Transverse colon (tissue), 4 donors: ENCODE data around the gene PLA2G5. TPM values are rescaled to one million over a fixed set of nuclear protein-coding genes. Genes with fewer than 3 reads are reported as not detected.
"Not testable (repeated sequence)": the region's sequence is repeated elsewhere in the genome, so short reads cannot be mapped to it uniquely, and the experiment has no call there.

Source experiments
- DNase-seq: peaks from one replicate; pipeline ENCODE4 v3.0.0-alpha.2; 2019
- H3K27ac ChIP-seq, 4 donors: fragments of 200-600 bp; sonication (generic); 2 replicates each; pipeline ENCODE4 v1.5.1; 2016 to 2018; ENCODE audit warnings: inconsistent platforms in 4 of 4
- H3K27me3 ChIP-seq: fragments of 200-600 bp; sonication (generic); 2 replicates; pipeline ENCODE4 v1.5.1; 2017; ENCODE audit warnings: inconsistent platforms
- H3K36me3 ChIP-seq, 4 donors: fragments of 200-600 bp; sonication (generic); 2 replicates each; pipeline ENCODE4 v1.5.1; 2017 to 2019; ENCODE audit warnings: inconsistent platforms in 4 of 4
- H3K4me1 ChIP-seq, 4 donors: fragments of 200-600 bp; sonication (generic); 2 replicates each; pipeline ENCODE4 v1.5.1; 2017 to 2020; ENCODE audit warnings: inconsistent platforms in 4 of 4
- H3K4me3 ChIP-seq, 4 donors: fragments of 200-600 bp; sonication (generic); 1 replicate in 1 of 4; 2 replicates in 3 of 4; pipeline versions ENCODE4 v1.5.1 to v1.6.1; 2017 to 2019; ENCODE audit warnings: inconsistent platforms in 4 of 4
- H3K9me3 ChIP-seq, 2 donors: fragments of 200-600 bp; sonication (generic); 2 replicates each; pipeline ENCODE4 v1.5.1; 2017 to 2019; ENCODE audit warnings: inconsistent platforms in 2 of 2
- EP300 ChIP-seq: sonication (generic); formaldehyde crosslinking; IDR thresholded peaks from one replicate; pipeline ENCODE4 v1.6.1; 2017; ENCODE audit warnings: antibody characterized with exemption, low read depth
- POLR2A ChIP-seq: fragments of 450-650 bp; IDR thresholded peaks from one replicate; pipeline ENCODE4 v1.6.1; 2016; ENCODE audit warnings: antibody characterized with exemption, mild to moderate bottlenecking, moderate library complexity
- POLR2AphosphoS5 ChIP-seq, 3 donors: sonication (generic); formaldehyde crosslinking; IDR thresholded peaks; one replicate each; pipeline ENCODE4 v1.6.1; 2016; ENCODE audit warnings: antibody characterized with exemption in 3 of 3
- WGBS, 2 donors: methylation state at CpG; one replicate each; pipeline ENCODE4 v1.1.5; 2018; ENCODE audit warnings: low coverage in 1 of 2; 5-methylcytosine and 5-hydroxymethylcytosine counted together
- in situ Hi-C, 4 donors: fragments of 200-750 bp; cut with MboI; loops; one replicate each; pipeline versions ENCODE4 v1.15.0 to v1.15.1; 2017; ENCODE audit warnings: low sequenced_read_pairs in 3 of 4, low pct_ligation_motif_present in 1 of 4, low pct_unique_long_range_greater_than_20kb in 1 of 4
- intact Hi-C: fragments of 100-400 bp; cut with DNase I; formaldehyde crosslinking; loops from one replicate; pipeline ENCODE4 v1.15.1; 2023; ENCODE audit warnings: low total_unique reads
- total RNA-seq, 4 donors: library from RNA; depleted of rRNA; stranded (reverse); fragments of >200 nt; gene quantifications; one replicate each; pipeline ENCODE4 v1.1.0, GENCODE V29; 2016
- TF ChIP-seq, protein P1 (sequence below), 5 experiments: fragments of 200-600 bp in 3 of 5; fragments of 450-650 bp in 2 of 5; sonication (generic) in 3 of 5; IDR thresholded peaks; 1 replicate in 2 of 5; 2 replicates in 3 of 5; pipeline ENCODE4 v1.5.1; 2016 to 2017; ENCODE audit warnings: antibody characterized with exemption in 5 of 5, inconsistent platforms in 3 of 5, mild to moderate bottlenecking in 2 of 5, moderate library complexity in 1 of 5

The PLA2G5 gene
- total RNA-seq, 4 donors from 2014 or later = 0.60 to 3.1 (median 2.9) TPM; not detected in 1

DNA sequence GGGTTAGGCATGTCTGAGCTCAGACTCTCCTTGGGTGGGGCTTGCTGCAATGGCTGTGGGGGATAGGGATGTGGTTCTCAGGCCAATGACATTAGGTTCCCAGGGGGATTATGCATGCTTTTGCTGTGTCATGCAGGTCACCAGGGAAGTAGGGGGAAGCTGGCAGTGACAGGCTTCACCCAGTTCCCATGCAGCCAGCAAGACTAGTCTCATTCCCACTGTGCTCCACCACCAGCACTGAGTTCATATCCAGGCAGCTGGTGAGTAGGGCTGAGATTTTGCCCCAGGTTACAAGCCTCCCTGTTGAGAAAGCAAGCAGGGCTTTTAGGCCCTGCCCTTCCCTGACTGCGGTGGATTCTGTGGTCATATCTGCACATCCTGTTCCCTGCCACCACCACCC lies 32.1 kb upstream of the PLA2G5 start:
- intact Hi-C loops (no loop called here), in situ Hi-C loops (no loop called here)
- no peaks in the 10 kb centered on the region for H3K27me3 ChIP-seq
- no peak for DNase-seq
- no peaks in the 10 kb centered on the region for H3K4me1 ChIP-seq
- H3K9me3 ChIP-seq = peaks cover 6% of the 10 kb centered on the region in 2 donors
- 61% methylated on average over 1 of the region's 1 CpG; no CpG with 5 or more reads in 1 of the 2 donors for WGBS, 2 donors
- no peak overlapping the region for H3K27ac ChIP-seq
- no peaks in the 10 kb centered on the region for H3K36me3 ChIP-seq
- H3K4me3 ChIP-seq = no peak overlapping the region
- TF ChIP-seq EP300 (no peak), POLR2AphosphoS5 (IDR thresholded peaks at IDR 0.05) (no peak), POLR2A (no peak)
- TF ChIP-seq, protein P1, sequence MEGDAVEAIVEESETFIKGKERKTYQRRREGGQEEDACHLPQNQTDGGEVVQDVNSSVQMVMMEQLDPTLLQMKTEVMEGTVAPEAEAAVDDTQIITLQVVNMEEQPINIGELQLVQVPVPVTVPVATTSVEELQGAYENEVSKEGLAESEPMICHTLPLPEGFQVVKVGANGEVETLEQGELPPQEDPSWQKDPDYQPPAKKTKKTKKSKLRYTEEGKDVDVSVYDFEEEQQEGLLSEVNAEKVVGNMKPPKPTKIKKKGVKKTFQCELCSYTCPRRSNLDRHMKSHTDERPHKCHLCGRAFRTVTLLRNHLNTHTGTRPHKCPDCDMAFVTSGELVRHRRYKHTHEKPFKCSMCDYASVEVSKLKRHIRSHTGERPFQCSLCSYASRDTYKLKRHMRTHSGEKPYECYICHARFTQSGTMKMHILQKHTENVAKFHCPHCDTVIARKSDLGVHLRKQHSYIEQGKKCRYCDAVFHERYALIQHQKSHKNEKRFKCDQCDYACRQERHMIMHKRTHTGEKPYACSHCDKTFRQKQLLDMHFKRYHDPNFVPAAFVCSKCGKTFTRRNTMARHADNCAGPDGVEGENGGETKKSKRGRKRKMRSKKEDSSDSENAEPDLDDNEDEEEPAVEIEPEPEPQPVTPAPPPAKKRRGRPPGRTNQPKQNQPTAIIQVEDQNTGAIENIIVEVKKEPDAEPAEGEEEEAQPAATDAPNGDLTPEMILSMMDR (IDR thresholded peaks at IDR 0.05) = no peak

DNA sequence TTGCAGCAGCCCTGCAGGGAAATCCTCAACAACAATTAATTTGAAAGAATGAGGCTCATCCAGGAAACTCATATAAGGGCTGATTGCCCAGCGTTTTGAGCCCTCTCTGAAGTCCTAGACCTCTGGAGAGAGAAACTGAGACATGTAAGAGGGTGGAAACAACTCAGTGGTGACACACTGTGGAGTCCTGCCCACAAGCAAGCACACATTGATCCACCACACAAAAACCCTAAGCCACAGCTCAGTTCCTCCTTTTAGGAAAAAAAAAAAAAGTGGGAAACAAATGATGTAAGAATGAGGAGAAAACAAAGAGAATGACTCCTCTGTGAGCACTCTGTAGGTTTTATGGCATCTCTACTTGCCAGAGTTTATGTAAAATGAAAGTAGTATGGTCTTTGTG lies 22.9 kb upstream of the PLA2G5 start:
- H3K27ac ChIP-seq = no peak overlapping the region
- TF ChIP-seq, protein P1 (IDR thresholded peaks at IDR 0.05) = no peak
- no peak for TF ChIP-seq EP300
- TF ChIP-seq POLR2AphosphoS5 (IDR thresholded peaks at IDR 0.05) = no peak
- TF ChIP-seq POLR2A = no peak
- H3K4me3 ChIP-seq = no peak overlapping the region
- DNase-seq = no peak
- in situ Hi-C loops = no loop called here
- no peaks in the 10 kb centered on the region for H3K36me3 ChIP-seq
- peaks cover 9 to 10% of the 10 kb centered on the region in 2 donors for H3K9me3 ChIP-seq
- no peaks in the 10 kb centered on the region for H3K27me3 ChIP-seq
- intact Hi-C loops = no loop called here
- no peaks in the 10 kb centered on the region for H3K4me1 ChIP-seq
- WGBS, 2 donors = 74 to 80% methylated on average over 1 of the region's 1 CpG

DNA sequence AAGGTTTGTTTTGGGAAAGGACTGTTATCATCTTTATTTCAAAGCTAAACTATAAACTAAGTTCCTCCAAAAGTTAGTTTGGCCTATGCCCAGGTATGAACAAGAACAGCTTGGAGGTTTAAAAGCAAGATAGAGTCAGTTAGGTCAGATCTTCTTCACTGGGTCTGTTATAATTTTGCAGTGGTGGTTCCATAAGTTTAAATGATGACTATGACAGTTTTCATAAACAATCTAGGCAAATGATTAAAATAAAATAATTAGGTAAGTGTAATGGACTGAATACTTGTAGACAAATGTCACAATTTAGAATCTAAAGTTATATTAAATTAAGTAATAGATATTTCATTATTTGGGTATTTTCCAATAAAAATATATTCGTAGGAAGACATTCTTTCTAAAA lies 21.4 kb upstream of the PLA2G5 start:
- H3K4me3 ChIP-seq = no peak overlapping the region
- no peak overlapping the region for H3K27ac ChIP-seq
- peaks cover 9 to 10% of the 10 kb centered on the region in 2 donors for H3K9me3 ChIP-seq
- in situ Hi-C loops (no loop called here), intact Hi-C loops (no loop called here)
- no peaks in the 10 kb centered on the region for H3K36me3 ChIP-seq
- no peak for DNase-seq
- no peaks in the 10 kb centered on the region for H3K27me3 ChIP-seq
- H3K4me1 ChIP-seq = no peaks in the 10 kb centered on the region
- 78 to 82% methylated on average over 1 of the region's 1 CpG for WGBS, 2 donors
- TF ChIP-seq POLR2AphosphoS5 (IDR thresholded peaks at IDR 0.05) = no peak
- TF ChIP-seq, protein P1 (IDR thresholded peaks at IDR 0.05) = no peak
- no peak for TF ChIP-seq POLR2A
- no peak for TF ChIP-seq EP300

DNA sequence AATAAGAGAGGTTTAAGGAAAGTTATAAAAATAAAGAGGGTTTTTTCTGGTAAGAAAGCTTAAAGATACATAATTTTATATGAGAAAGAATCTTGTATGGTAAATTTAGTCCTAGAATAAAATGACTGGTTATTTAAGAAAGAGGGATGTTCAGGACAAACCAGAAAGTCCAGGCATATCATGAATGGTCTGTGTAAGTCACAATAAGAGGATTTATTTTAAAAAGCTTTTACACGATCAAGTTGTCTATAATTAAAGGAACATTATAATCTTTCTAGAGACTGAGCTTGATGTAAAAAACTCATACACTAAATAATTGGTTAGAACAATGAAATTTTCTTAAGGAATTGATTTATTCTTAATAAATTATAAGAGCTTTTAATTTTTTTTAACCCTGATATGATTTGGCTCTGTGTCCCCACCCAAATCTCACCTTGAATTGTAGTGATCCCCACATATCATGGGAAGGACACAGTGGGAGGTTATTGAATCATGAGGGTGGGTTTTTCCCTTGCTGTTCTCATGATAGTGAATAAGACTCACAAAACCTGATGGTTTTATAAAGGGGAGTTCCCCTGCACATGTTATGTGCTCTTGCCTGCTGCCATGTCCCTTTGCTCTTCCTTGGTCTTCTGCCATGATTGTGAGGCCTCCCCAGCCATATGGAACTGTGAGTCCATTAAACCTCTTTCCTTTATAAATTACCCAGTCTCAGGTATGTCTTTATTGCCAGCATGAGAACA lies 20.8 kb upstream of the PLA2G5 start:
- in situ Hi-C loops, H3K4me1 ChIP-seq, H3K36me3 ChIP-seq, DNase-seq, H3K27ac ChIP-seq, H3K27me3 ChIP-seq, H3K4me3 ChIP-seq, intact Hi-C loops: not testable (repeated sequence)
- peaks cover 9 to 10% of the 10 kb centered on the region in 2 donors for H3K9me3 ChIP-seq
- 71 to 81% methylated on average over 1 of the region's 1 CpG for WGBS, 2 donors
